CD4-positive, alpha-beta T cell treated with Interleukin-10 for 1 hour (primary cell): ENCODE data around the gene PLXNC1.

Source experiments
- DNase-seq: peaks from one replicate; pipeline ENCODE4 v3.0.0-alpha.2; 2020

The PLXNC1 gene

DNA sequence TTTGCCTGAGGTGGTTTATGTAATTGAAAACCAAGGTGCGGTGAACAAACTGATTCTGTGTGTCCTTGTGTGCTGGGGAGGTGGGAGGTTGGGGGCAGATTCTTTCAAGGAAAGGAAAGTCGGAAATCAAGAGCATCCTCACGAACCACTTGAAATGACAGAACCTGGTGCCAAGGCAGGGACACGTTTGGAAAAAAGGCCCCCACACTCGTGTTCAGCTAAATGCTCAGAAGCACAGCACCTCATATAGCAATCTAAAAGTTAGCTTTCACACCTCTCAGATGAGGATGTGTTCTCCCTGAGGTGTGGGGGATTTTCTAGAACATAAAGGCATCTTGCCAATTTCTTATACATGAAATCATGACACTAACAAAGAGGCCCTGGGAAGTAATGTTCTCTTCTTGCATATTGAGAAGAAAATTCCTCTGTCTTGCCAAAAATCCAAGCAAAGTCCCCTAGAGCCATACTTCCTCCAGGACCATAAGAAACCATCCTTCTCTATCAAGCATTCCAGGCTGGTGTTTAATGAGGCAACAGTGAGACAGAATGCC lies 119.6 kb downstream of the PLXNC1 start:
- DNase-seq: no peak

GRCh38 chr12:94269316-94269999 lies 121.1 kb downstream of the PLXNC1 start:
- DNase-seq: no peak

DNA sequence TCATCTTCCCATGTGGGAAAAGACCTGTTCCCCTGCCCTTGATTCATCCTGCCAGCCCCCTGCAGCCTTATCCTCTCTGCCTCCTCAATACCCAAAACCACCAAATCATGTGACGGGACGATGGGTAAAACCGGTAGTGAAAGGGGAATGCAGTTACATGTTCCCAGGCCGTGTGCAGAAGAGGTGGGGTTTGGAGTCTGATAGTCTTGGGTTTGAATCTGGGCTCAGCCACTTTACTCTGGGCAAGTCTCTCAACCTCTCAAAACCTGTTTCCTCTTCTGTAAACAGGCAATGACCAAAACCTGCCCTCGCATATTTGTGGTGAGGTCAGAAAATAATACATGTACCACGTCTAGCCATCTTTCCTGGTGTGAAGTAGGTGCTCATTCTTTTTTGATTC lies 123.0 kb downstream of the PLXNC1 start:
- DNase-seq: no peak

- DNase-seq: no peak
These were observed 123.9 kb downstream of the PLXNC1 start for GRCh38 chr12:94272280-94272679.

DNA sequence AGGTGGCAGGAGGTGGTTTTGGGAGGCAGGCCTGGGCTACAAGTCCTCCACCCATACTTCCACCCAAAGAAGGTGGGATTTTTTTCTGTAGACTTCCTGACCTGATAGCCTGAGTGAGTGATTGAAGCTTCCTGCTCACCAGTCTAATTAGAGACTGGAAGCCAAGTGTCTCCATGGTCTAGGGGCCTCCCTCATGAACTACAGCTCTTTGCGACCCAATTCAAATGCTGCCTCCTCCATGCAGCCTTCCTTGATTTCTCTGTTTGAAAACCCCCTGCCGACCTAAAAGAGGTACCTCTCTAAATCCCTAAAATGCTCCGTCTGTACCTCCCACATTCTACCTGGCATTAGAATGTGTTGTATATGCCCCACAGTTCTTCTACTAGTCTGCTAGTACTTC lies 124.9 kb downstream of the PLXNC1 start:
- no peak for DNase-seq

- DNase-seq: no peak
These were observed 128.3 kb downstream of the PLXNC1 start for GRCh38 chr12:94276725-94277124.

GRCh38 chr12:94277426-94278000 lies 129.1 kb downstream of the PLXNC1 start:
- no peak for DNase-seq

DNA sequence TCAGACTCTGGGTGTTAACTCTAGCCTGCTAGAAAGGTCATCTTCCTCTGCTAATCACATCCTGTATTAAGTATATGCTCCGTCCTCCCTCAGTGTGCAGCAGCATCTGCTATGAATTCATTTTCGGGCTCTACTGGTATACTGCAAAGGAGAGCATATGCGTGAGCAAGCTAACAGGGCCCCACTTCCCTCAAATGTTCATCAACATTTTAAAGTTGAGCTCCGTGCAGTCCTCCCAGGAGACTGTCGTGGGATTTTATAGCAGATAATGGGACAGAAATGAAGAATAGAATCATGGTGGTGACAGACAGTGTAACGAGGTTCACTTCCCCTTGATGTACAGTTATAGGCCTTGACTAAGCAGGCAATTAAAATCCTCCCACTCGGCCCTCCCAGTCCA lies 131.7 kb downstream of the PLXNC1 start:
- DNase-seq: no peak

- DNase-seq: peak; percentile 65
These were observed 134.3 kb downstream of the PLXNC1 start for GRCh38 chr12:94282675-94283074.

GRCh38 chr12:94284046-94284445 lies 135.7 kb downstream of the PLXNC1 start:
- no peak for DNase-seq

- DNase-seq: no peak
These were observed 136.5 kb downstream of the PLXNC1 start for GRCh38 chr12:94284859-94285258.

- DNase-seq: no peak
These were observed 137.7 kb downstream of the PLXNC1 start for GRCh38 chr12:94285943-94286582.

- no peak for DNase-seq
These were observed 138.3 kb downstream of the PLXNC1 start for GRCh38 chr12:94286583-94287244.

DNA sequence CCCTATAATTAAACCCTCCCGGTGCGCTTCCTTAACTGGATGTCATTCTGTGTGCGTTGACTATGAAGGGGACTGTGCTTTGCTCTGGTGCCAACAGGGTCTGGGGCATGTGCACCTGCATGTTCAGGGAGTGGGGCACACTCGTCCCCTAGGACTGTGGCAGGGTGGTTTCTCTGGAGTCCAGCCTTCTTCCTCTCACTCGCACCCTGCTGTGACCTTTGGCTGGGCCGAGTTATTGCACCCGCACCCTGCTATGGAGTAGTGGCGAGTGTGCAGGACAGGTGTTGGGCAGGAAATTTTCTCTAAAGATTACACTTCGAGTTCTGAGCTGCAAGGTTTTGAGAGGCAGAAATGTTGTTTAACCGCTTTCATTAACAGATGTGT lies 138.9 kb downstream of the PLXNC1 start:
- no peak for DNase-seq

GRCh38 chr12:94289461-94290312 lies 141.3 kb downstream of the PLXNC1 start:
- no peak for DNase-seq

GRCh38 chr12:94290353-94290752 lies 142.0 kb downstream of the PLXNC1 start:
- no peak for DNase-seq

DNA sequence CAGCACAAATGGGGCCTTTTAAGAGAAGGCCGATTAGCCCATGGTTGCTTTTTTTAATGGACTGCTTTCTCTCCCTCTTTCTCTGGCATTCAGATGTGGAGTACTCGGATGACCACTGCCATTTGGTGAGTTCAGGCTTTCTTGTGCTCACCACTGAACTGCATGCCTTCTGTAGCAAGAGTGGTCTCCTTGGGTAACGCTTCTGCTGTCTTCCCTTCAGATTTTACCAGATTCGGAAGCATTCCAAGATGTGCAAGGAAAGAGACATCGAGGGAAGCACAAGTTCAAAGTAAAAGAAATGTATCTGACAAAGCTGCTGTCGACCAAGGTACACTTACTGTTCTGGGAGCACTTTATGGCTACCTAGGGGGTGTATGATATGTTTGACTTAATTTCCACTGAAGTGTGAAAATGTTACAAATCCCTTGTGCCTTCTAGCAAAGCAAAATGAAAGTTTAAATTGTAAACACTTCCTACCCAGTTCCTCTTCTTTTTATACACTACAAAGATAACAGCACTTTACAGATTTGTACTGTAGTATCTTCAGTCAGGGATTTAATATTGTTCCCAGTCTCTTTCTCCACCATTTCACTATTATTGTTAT lies 148.8 kb downstream of the PLXNC1 start:
- DNase-seq: no peak

DNA sequence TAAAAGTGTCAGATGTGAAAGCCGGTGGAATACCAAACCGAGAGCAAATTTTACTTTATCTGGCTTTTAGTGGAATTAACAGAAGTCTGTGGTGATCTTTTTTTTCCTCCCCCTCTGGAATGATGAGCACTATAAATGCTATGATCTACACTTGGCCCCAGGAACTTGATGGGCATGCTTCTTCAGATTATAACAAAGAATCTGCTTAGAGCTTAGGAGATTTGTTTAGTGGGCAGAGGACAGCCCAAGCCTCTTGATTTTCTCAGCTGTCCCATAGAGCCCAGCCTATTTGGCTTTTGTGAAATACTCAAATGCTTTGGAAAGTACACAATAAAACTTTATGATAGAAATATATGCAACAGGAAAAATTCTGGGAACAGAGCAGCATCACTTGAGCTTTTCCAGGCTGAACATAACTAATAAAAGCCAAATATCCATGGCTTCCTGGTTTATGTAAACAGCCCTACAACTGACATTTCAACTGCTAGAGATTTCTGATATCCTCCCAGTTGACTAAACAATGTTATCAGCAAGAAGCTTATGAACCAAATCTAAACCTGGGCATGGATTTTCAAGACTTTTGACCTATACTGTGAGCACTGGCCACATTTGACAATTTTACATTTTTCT lies 149.6 kb downstream of the PLXNC1 start:
- DNase-seq: no peak

DNA sequence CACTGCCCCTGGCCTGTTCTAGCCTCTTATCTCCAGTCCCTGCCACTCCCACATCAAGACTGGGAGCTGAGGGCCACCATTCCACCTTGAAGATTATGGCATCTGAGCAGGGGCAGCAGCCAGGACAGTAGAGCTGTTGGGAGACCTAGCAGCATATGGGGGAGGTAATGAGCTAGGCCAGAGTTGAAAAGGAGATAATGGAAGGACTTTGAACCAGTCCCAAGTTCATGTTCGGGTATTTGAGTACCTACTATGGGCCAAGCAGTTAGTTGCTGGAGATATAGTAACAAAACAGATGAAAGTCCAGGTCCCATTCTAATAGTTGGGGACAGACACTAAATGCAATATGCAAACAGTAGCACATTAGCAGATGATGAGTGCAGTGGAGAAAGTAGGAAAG lies 151.5 kb downstream of the PLXNC1 start:
- DNase-seq: no peak

DNA sequence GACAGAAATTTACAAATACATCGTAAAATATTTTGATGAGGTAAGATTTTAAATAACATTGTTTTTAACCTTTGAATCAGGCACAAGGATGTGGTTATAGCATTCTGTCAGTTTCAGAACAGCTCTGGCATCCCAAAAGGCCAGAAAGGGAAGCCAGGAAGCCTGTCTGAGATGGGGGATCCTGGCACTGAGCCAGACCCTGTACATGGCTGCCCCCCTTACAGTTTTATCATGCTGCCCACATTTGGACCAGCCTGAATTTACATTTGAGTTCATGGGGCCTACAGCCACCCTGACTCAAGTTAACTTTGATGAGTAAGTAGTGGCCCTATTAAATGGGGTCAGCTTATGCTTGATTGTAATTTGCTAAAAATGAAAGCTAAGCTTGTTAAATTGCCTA lies 155.6 kb downstream of the PLXNC1 start:
- DNase-seq: no peak

DNA sequence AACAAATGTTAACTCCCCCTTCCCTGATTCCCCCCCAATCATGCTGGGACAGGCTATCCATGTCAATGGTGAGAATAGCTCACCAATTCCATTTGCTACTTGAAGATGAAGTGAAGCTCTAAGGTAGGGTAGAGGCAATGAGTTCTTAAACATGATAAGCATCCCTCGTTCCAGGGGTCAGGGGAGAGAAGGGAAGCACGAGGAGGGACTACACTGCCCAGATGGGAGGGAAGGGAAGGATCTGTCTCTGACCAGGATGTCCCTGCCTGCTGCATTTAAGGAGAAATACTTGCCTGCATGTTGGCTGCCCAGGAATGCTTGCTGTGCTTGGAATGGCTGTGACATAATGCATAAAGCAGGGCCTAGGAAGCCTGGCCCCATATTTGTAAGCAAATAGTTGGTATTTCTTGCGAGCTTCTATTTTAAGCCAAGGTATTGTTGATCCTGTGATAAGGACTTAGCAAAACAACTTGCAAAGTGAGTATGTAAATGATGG lies 156.2 kb downstream of the PLXNC1 start:
- no peak for DNase-seq
